Upper lobe of left lung (tissue), 4 donors: ENCODE data around the gene TEAD4.

ENCODE experiments used
- EP300 ChIP-seq, 4 donors: sonication (generic); formaldehyde crosslinking; IDR thresholded peaks; one replicate each; pipeline ENCODE4 v1.5.1; 2017; ENCODE audit warnings: antibody characterized with exemption in 4 of 4, control low read depth in 2 of 4
- POLR2AphosphoS5 ChIP-seq, 2 donors: sonication (generic); formaldehyde crosslinking; IDR thresholded peaks; one replicate each; pipeline ENCODE4 v1.5.1; 2017; ENCODE audit warnings: antibody characterized with exemption in 2 of 2

- TF ChIP-seq EP300 (IDR thresholded peaks at IDR 0.05) (no peak), POLR2AphosphoS5 (IDR thresholded peaks at IDR 0.05) (no peak)
These were observed 82.5 kb downstream of the TEAD4 start for GRCh38 chr12:3041558-3042164.
